K562 (cell line): ENCODE data around the gene SPRYD3. TPM values are rescaled to one million over a fixed set of nuclear protein-coding genes. Genes with fewer than 3 reads are reported as not detected.

Experiments
- ATAC-seq: fragments of 200-7000 bp; cut with Tn5 transposase; 3 replicates; pipeline ENCODE4 v1.9.1; 2020; ENCODE audit warnings: moderate library complexity
- BruUV-seq: library from RNA; stranded (reverse); fragments of 400-500 nt; replicated peaks from 2 replicates; lab custom pipeline; 2021; lab: Mats Ljungman, UMichigan
- CTCF ChIA-PET: fragments of 300-600 bp; formaldehyde crosslinking; extraction: SDS; loops from one replicate; lab custom pipeline; 2021; ENCODE audit warnings: low intra/inter-chr PET ratio; lab: Yijun Ruan, JAX
- POLR2A ChIA-PET: fragments of 300-600, 350-650 bp; sonication (Branson Sonifier 250); formaldehyde crosslinking; extraction: SDS; loops from one replicate; lab custom pipeline; 2021; ENCODE audit warnings: antibody characterized with exemption, inconsistent platforms; lab: Yijun Ruan, JAX
- DNase-seq, 4 experiments: peaks; one replicate each; pipeline versions ENCODE4 v3.0.0 to v3.0.0-alpha.2; 2011 to 2018; ENCODE audit warnings: low spot score in 3 of 4, mixed read lengths in 3 of 4; ENCODE audit errors: extremely low read depth in 1 of 4
- FAIRE-seq: peaks from 2 replicates; lab custom pipeline; 2011; peaks lifted over from hg19 to GRCh38; lab: Jason Lieb, UNC
- H2AFZ ChIP-seq: 2 replicates; pipeline ENCODE4 v1.6.0; 2011; ENCODE audit warnings: low read depth, low read length, control low read depth, inconsistent platforms
- H3K27ac ChIP-seq: fragments of 200-600 bp; 3 replicates; pipeline ENCODE4 v1.8.0; 2011; ENCODE audit warnings: low read depth, mild to moderate bottlenecking, control low read depth, inconsistent platforms, low read length, moderate library complexity, mixed read lengths; ENCODE audit errors: extremely low read depth
- H3K27me3 ChIP-seq, 2 experiments: fragments of 300-600 bp in 1 of 2; 2 replicates in 1 of 2; 3 replicates in 1 of 2; pipeline versions ENCODE4 v1.6.0 to v1.8.0; 2011; ENCODE audit warnings: inconsistent platforms in 2 of 2, low read length in 2 of 2, mild to moderate bottlenecking in 1 of 2, mixed read lengths in 1 of 2, moderate library complexity in 1 of 2; ENCODE audit not compliant: control insufficient read depth in 2 of 2, insufficient read depth in 2 of 2
- H3K36me3 ChIP-seq: fragments of 300-600 bp; 3 replicates; pipeline ENCODE4 v1.8.0; 2011; ENCODE audit warnings: mild to moderate bottlenecking, low read length, inconsistent platforms; ENCODE audit not compliant: control insufficient read depth, insufficient read depth
- H3K4me1 ChIP-seq, 2 experiments: fragments of 200-600 bp in 1 of 2; replicated peaks in 1 of 2; 2 replicates in 1 of 2; 3 replicates in 1 of 2; pipeline versions ENCODE4 v1.5.1 to v1.8.0; 2011; ENCODE audit warnings: inconsistent platforms in 2 of 2, low read length in 2 of 2, mild to moderate bottlenecking in 1 of 2, mixed read lengths in 1 of 2, moderate library complexity in 1 of 2; ENCODE audit not compliant: control insufficient read depth in 2 of 2, insufficient read depth in 2 of 2
- H3K4me2 ChIP-seq: 2 replicates; pipeline ENCODE4 v1.6.1; 2011; ENCODE audit warnings: low read length, control low read depth, inconsistent platforms, mixed read lengths; ENCODE audit not compliant: insufficient read depth
- H3K4me3 ChIP-seq: fragments of 200-600 bp; sonication (generic), shearing (Covaris generic); 2 replicates; pipeline ENCODE4 v1.5.1; 2016; ENCODE audit warnings: control low read depth, inconsistent platforms
- H3K79me2 ChIP-seq: fragments of 200-600 bp; 3 replicates; pipeline ENCODE4 v1.8.0; 2011; ENCODE audit warnings: low read length, inconsistent platforms; ENCODE audit not compliant: control insufficient read depth, insufficient read depth
- H3K9ac ChIP-seq, 2 experiments: 2 replicates each; pipeline versions ENCODE4 v1.6.0 to v1.6.1; 2011; ENCODE audit warnings: low read depth in 2 of 2, low read length in 2 of 2, control low read depth in 1 of 2, inconsistent platforms in 1 of 2, mild to moderate bottlenecking in 1 of 2, mixed read lengths in 1 of 2; ENCODE audit not compliant: insufficient read depth in 1 of 2
- H3K9me1 ChIP-seq: one replicate; pipeline ENCODE4 v1.6.0; 2011; ENCODE audit warnings: inconsistent platforms, mild to moderate bottlenecking, low read length, moderate library complexity; ENCODE audit not compliant: control insufficient read depth, insufficient read depth
- H3K9me3 ChIP-seq: replicated peaks from 2 replicates; pipeline ENCODE4 v1.5.1; 2011; ENCODE audit warnings: low read depth, low read length, inconsistent platforms; ENCODE audit not compliant: control insufficient read depth, insufficient read depth
- H4K20me1 ChIP-seq: replicated peaks from 2 replicates; pipeline ENCODE4 v1.6.1; 2011; ENCODE audit warnings: low read length, inconsistent platforms, mixed read lengths; ENCODE audit not compliant: control insufficient read depth, insufficient read depth
- CTCF ChIP-seq, 3 experiments: IDR thresholded peaks in 2 of 3; conservative IDR thresholded peaks in 1 of 3; 2 replicates each; pipeline ENCODE4 v1.5.1; 2011 to 2012; ENCODE audit warnings: low read length in 3 of 3, mild to moderate bottlenecking in 3 of 3, control low read depth in 2 of 3, improper control_type of control experiment in 1 of 3, inconsistent platforms in 1 of 3, low read depth in 1 of 3, mixed read lengths in 1 of 3, moderate library complexity in 1 of 3; ENCODE audit not compliant: insufficient read depth in 2 of 3
- FOXO4 ChIP-seq: fragments of 450-650 bp; formaldehyde crosslinking; IDR thresholded peaks from 2 replicates; pipeline ENCODE4 v1.4.0; 2020; ENCODE audit warnings: mild to moderate bottlenecking, moderate library complexity
- GABPA ChIP-seq: fragments of 200-800 bp; sonication (Bioruptor generic); conservative IDR thresholded peaks from 2 replicates; pipeline ENCODE4 v1.6.1; 2016; ENCODE audit warnings: low read depth, missing genetic modification characterization, missing compliant biosample characterization
- LCOR ChIP-seq: sonication (generic); formaldehyde crosslinking; IDR thresholded peaks from 2 replicates; pipeline ENCODE4 v1.8.0; 2022; ENCODE audit warnings: mild to moderate bottlenecking, missing genetic modification reagents
- NFE2 ChIP-seq: IDR thresholded peaks from 2 replicates; pipeline ENCODE4 v1.6.1; 2014; ENCODE audit warnings: antibody characterized with exemption, low read depth
- SP1 ChIP-seq: sonication (generic); formaldehyde crosslinking; IDR thresholded peaks from 2 replicates; pipeline ENCODE4 v1.8.1; 2022; ENCODE audit warnings: mild to moderate bottlenecking, missing genetic modification reagents
- SRF ChIP-seq, 2 experiments: fragments of 250-450, 450-650 bp in 1 of 2; sonication (Bioruptor Pico) in 1 of 2; sonication (generic) in 1 of 2; formaldehyde crosslinking; IDR thresholded peaks; 2 replicates each; pipeline versions ENCODE4 v1.5.0 to v1.5.1; 2020 to 2022; ENCODE audit warnings: mild to moderate bottlenecking in 1 of 2, missing genetic modification reagents in 1 of 2
- WGBS: fragments of 100-300 bp; shearing (Covaris generic); methylation state at CpG from one replicate; pipeline ENCODE4 v1.1.6; 2016; ENCODE audit warnings: low coverage, mixed read lengths; ENCODE audit not compliant: insufficient coverage; ENCODE audit errors: missing lambda C conversion rate; 5-methylcytosine and 5-hydroxymethylcytosine counted together
- in situ Hi-C: fragments of 300-500 bp; cut with MboI; formaldehyde crosslinking; loops from 4 replicates; pipeline ENCODE4 v1.15.0; 2018; ENCODE audit warnings: inconsistent platforms, mixed read lengths
- intact Hi-C: fragments of 100-400 bp; cut with micrococcal nuclease; formaldehyde crosslinking; loops from 2 replicates; pipeline ENCODE4 v1.14.2; 2022
- polyA plus RNA-seq, 8 experiments: library from polyadenylated mRNA; depleted of rRNA in 4 of 8; stranded (reverse) in 5 of 8; unstranded in 3 of 8; fragments of >200 nt; fragmentation: Nextera tagmentation in 2 of 8; fragmentation: Illumina TruSeq in 1 of 8; extraction: Ambion mirVana in 2 of 8; extraction: Trizol in 1 of 8; gene quantifications; 2 replicates each; pipeline versions ENCODE4 v1.2.1 to v1.2.3, GENCODE V29; 2011 to 2014; ENCODE audit warnings: inconsistent platforms in 1 of 8, missing spikeins in 1 of 8
- total RNA-seq, 7 experiments: library from RNA; depleted of rRNA in 6 of 7; stranded (reverse); fragments of >200 nt in 6 of 7; fragmentation: Illumina TruSeq in 2 of 7; extraction: Trizol in 2 of 7; gene quantifications; 2 replicates each; pipeline versions ENCODE4 v1.2.1 to v1.2.3, GENCODE V29; 2011 to 2021; ENCODE audit warnings: low replicate concordance in 1 of 7

The SPRYD3 gene
- total and polyA plus RNA-seq, 9 of the 15 experiments (the other 6 are each of a cell fraction or from before 2014, with no cell fraction given) = 1.5 to 13.6 (median 7.6) TPM

GRCh38 chr12:53099071-53099882 is 20.1 kb upstream of the SPRYD3 start:
- Histone ChIP-seq H3K27me3 (no peaks in the 10 kb centered on the region; a peak in 1 of 5 replicates), H3K4me1 (peaks cover 39 to 45% of the 10 kb centered on the region in 2 experiments), H3K36me3 (no peaks in the 10 kb centered on the region), H3K9me3 (no peaks in the 10 kb centered on the region), H3K9me1 (peaks cover 6% of the 10 kb centered on the region), H2AFZ (peak overlapping the region; percentile 98), H3K9ac (peak overlapping the region in 1 of 2 experiments; percentile 56; a peak in 3 of 4 replicates), H3K79me2 (no peaks in the 10 kb centered on the region), H3K27ac (peak overlapping the region; percentile 72), H3K4me2 (peak overlapping the region; percentile 76), H4K20me1 (no peaks in the 10 kb centered on the region), H3K4me3 (no peak overlapping the region)
- CTCF ChIA-PET = interaction anchor here (0.7 to 2.9 kb wide), 7 partner anchors 10 to 91 kb away, joined by 3 to 49 read pairs (median 3); no protein-coding TSS in a partner anchor
- FAIRE-seq = peak; percentile 97
- DNase-seq = peak; percentile 94 to 96 (median 96)
- ATAC-seq = peak; percentile 88
- POLR2A ChIA-PET = interaction anchor here (0.5 to 1.4 kb wide), 9 partner anchors 16 to 1708 kb away, joined by 3 to 9 read pairs (median 3); partner anchors contain the start of genes AAAS, GALNT6 and SPRYD3
- intact Hi-C loops = loop anchor here (1.0 kb wide), 1 partner anchor 33 kb away; no protein-coding TSS in a partner anchor
- in situ Hi-C loops = no loop called here
- WGBS = 17% methylated on average over 6 of the region's 6 CpGs
- no TSS peak for BruUV-seq
- TF ChIP-seq LCOR (CRISPR knock-in tag) (0 out of 2 replicates have a peak, but pooled peaks have one; percentile 31), NFE2 (peak; percentile 29; the same call in 1 of the 2 replicates), GABPA (tag) (no peak), SRF (CRISPR knock-in tag; IDR thresholded peaks at IDR 0.05) (peak in 1 of 2 experiments; percentile 28; a peak in 1 of 4 replicates), CTCF (IDR thresholded peaks at IDR 0.05 in 2 of 3, conservative IDR thresholded peaks at IDR 0.05 in 1 of 3; ENCODE audit: insufficient read depth in 2 of 3, low read depth in 1 of 3, low read length in 3 of 3) (peak; percentile 94 to 96 (median 94)), SP1 (CRISPR knock-in tag) (0 out of 2 replicates have a peak, but pooled peaks have one; percentile 25), FOXO4 (CRISPR knock-in tag) (0 out of 2 replicates have a peak, but pooled peaks have one; percentile 53)
